WTC11 (cell line): ENCODE results near the gene WDR18. TPM values are rescaled to one million over a fixed set of nuclear protein-coding genes. Genes with fewer than 3 reads are reported as not detected.

ENCODE experiments used
- ATAC-seq: fragments of 200-7000 bp; cut with Tn5 transposase; 2 replicates; pipeline ENCODE4 v1.10.0; 2021; ENCODE audit warnings: mild to moderate bottlenecking, moderate library complexity
- Bru-seq: library from RNA; stranded (reverse); fragments of 400-500 nt; gene quantifications from one replicate; lab custom pipeline; 2021; lab: Mats Ljungman, UMichigan
- CTCF ChIA-PET: fragments of 300-600 bp; sonication (Branson Sonifier 250); formaldehyde crosslinking; loops from one replicate; lab custom pipeline; 2021; ENCODE audit warnings: antibody characterized with exemption; lab: Charles Lee
- POLR2A ChIA-PET: fragments of 350-600 bp; sonication (Branson Sonifier 250); formaldehyde crosslinking; loops from one replicate; lab custom pipeline; 2021; ENCODE audit warnings: antibody characterized with exemption; lab: Charles Lee
- DNase-seq: peaks from one replicate; pipeline ENCODE4 v3.0.0; 2021; ENCODE audit warnings: low spot score
- H3K27ac Mint-ChIP-seq: 2 replicates; pipeline ENCODE4 v1.8.0; 2021; ENCODE audit warnings: mixed read lengths
- H3K27me3 Mint-ChIP-seq: 2 replicates; pipeline ENCODE4 v1.8.0; 2021; ENCODE audit warnings: low read depth, mild to moderate bottlenecking, moderate library complexity, mixed read lengths
- H3K36me3 Mint-ChIP-seq: 2 replicates; pipeline ENCODE4 v1.8.0; 2021; ENCODE audit warnings: mixed read lengths
- H3K4me1 Mint-ChIP-seq: 2 replicates; pipeline ENCODE4 v1.8.0; 2022; ENCODE audit warnings: mixed read lengths
- H3K4me3 Mint-ChIP-seq: 2 replicates; pipeline ENCODE4 v1.8.0; 2021; ENCODE audit warnings: mild to moderate bottlenecking, moderate library complexity, mixed read lengths
- H3K9me3 Mint-ChIP-seq: 2 replicates; pipeline ENCODE4 v1.8.0; 2021; ENCODE audit warnings: mixed read lengths
- ARID4B ChIP-seq: sonication (generic); formaldehyde crosslinking; IDR thresholded peaks from 2 replicates; pipeline ENCODE4 v1.8.0; 2023; ENCODE audit warnings: missing genetic modification reagents, mild to moderate bottlenecking, borderline replicate concordance
- CREB1 ChIP-seq: sonication (generic); formaldehyde crosslinking; IDR thresholded peaks from 2 replicates; pipeline ENCODE4 v1.8.0; 2023; ENCODE audit warnings: mild to moderate bottlenecking, missing genetic modification reagents
- CREM ChIP-seq: sonication (generic); formaldehyde crosslinking; IDR thresholded peaks from 2 replicates; pipeline ENCODE4 v1.8.1; 2022; ENCODE audit warnings: mild to moderate bottlenecking, missing genetic modification reagents, moderate library complexity
- ESRRA ChIP-seq: sonication (generic); formaldehyde crosslinking; IDR thresholded peaks from 2 replicates; pipeline ENCODE4 v1.8.1; 2022; ENCODE audit warnings: mild to moderate bottlenecking, missing genetic modification reagents, borderline replicate concordance
- FOXJ3 ChIP-seq: sonication (generic); formaldehyde crosslinking; IDR thresholded peaks from 2 replicates; pipeline ENCODE4 v1.9.0; 2021; ENCODE audit warnings: missing genetic modification reagents, mild to moderate bottlenecking, borderline replicate concordance
- FOXK1 ChIP-seq: sonication (generic); formaldehyde crosslinking; IDR thresholded peaks from 2 replicates; pipeline ENCODE4 v1.8.0; 2022; ENCODE audit warnings: mild to moderate bottlenecking, moderate library complexity, missing genetic modification reagents
- FOXP4 ChIP-seq: sonication (generic); formaldehyde crosslinking; IDR thresholded peaks from 2 replicates; pipeline ENCODE4 v1.8.0; 2022; ENCODE audit warnings: mild to moderate bottlenecking, missing genetic modification reagents
- IRF2 ChIP-seq: sonication (generic); formaldehyde crosslinking; IDR thresholded peaks from 2 replicates; pipeline ENCODE4 v1.8.0; 2022; ENCODE audit warnings: low read depth, missing genetic modification reagents, borderline replicate concordance
- JAZF1 ChIP-seq: fragments of 250-450 bp; sonication (Bioruptor Pico); IDR thresholded peaks from 2 replicates; pipeline ENCODE4 v1.9.0; 2021; ENCODE audit warnings: moderate library complexity, mild to moderate bottlenecking, inconsistent platforms
- MLX ChIP-seq: sonication (generic); formaldehyde crosslinking; IDR thresholded peaks from 2 replicates; pipeline ENCODE4 v1.8.1; 2023; ENCODE audit warnings: mild to moderate bottlenecking, missing genetic modification reagents, moderate library complexity
- MYBL2 ChIP-seq: sonication (generic); formaldehyde crosslinking; IDR thresholded peaks from 2 replicates; pipeline ENCODE4 v1.8.1; 2023; ENCODE audit warnings: mild to moderate bottlenecking, moderate library complexity, missing genetic modification reagents
- OVOL2 ChIP-seq: fragments of 250-450 bp; sonication (Bioruptor Pico); IDR thresholded peaks from 2 replicates; pipeline ENCODE4 v1.9.0; 2021; ENCODE audit warnings: mild to moderate bottlenecking, borderline replicate concordance
- PRRX2 ChIP-seq: fragments of 250-450 bp; sonication (Bioruptor Pico); IDR thresholded peaks from 2 replicates; pipeline ENCODE4 v1.8.0; 2021; ENCODE audit warnings: mild to moderate bottlenecking
- SMAD4 ChIP-seq: sonication (generic); formaldehyde crosslinking; IDR thresholded peaks from 2 replicates; pipeline ENCODE4 v1.8.0; 2022; ENCODE audit warnings: mild to moderate bottlenecking, missing genetic modification reagents
- SOX15 ChIP-seq: fragments of 250-450 bp; sonication (Bioruptor Pico); IDR thresholded peaks from 2 replicates; pipeline ENCODE4 v1.9.0; 2021; ENCODE audit warnings: mild to moderate bottlenecking
- ZNF121 ChIP-seq: sonication (generic); formaldehyde crosslinking; IDR thresholded peaks from 2 replicates; pipeline ENCODE4 v1.8.0; 2023; ENCODE audit warnings: missing genetic modification reagents
- ZNF138 ChIP-seq: sonication (generic); formaldehyde crosslinking; conservative IDR thresholded peaks from 2 replicates; pipeline ENCODE4 v1.8.1; 2022; ENCODE audit warnings: mild to moderate bottlenecking, moderate library complexity, missing genetic modification reagents
- ZNF263 ChIP-seq: sonication (generic); formaldehyde crosslinking; IDR thresholded peaks from 2 replicates; pipeline ENCODE4 v1.8.1; 2022; ENCODE audit warnings: low read depth, mild to moderate bottlenecking, moderate library complexity, missing genetic modification reagents
- ZNF317 ChIP-seq: sonication (generic); formaldehyde crosslinking; IDR thresholded peaks from 2 replicates; pipeline ENCODE4 v1.8.1; 2023; ENCODE audit warnings: low read depth, mild to moderate bottlenecking, moderate library complexity, missing genetic modification reagents, borderline replicate concordance
- ZNF425 ChIP-seq: fragments of 250-450 bp; sonication (Bioruptor Pico); conservative IDR thresholded peaks from 2 replicates; pipeline ENCODE4 v1.9.0; 2021; ENCODE audit warnings: mild to moderate bottlenecking
- ZNF532 ChIP-seq: fragments of 250-450 bp; sonication (Bioruptor Pico); IDR thresholded peaks from 2 replicates; pipeline ENCODE4 v1.9.0; 2021; ENCODE audit warnings: mild to moderate bottlenecking, borderline replicate concordance
- long read RNA-seq, 3 experiments: library from RNA in 1 of 3; library from capped mRNA in 1 of 3; library from polyadenylated mRNA in 1 of 3; unstranded in 2 of 3; stranded (forward) in 1 of 3; transcript quantifications; one replicate each; pipeline ENCODE4 v2.0.0, GENCODE V29; 2021
- total RNA-seq: library from RNA; stranded (reverse); gene quantifications from 3 replicates; pipeline ENCODE4 v1.2.3, GENCODE V29; 2021

WDR18 gene
- total RNA-seq (140 to 147 TPM (median 146 TPM) in 3 replicates), Bru-seq, nascent RNA (percentile 49 among the genes with signal in this experiment)
- long read RNA-seq, experiment 1, transcript WDR18-202 (10 exons, 1,608 nt), result major isoform, 511 of 572 reads
- long read RNA-seq, experiment 1, partial matches to known transcripts, result 24 of 572 reads
- long read RNA-seq, experiment 1, other reads (novel, unspliced or antisense), result 30 of 572 reads
- long read RNA-seq, experiment 2, transcript WDR18-202 (10 exons, 1,608 nt), result major isoform, 162 of 235 reads
- long read RNA-seq, experiment 2, partial matches to known transcripts, result 45 of 235 reads
- long read RNA-seq, experiment 2, other reads (novel, unspliced or antisense), result 23 of 235 reads
- long read RNA-seq, experiment 3, transcript WDR18-202 (10 exons, 1,608 nt), result major isoform, 12 of 15 reads
- long read RNA-seq, experiment 3, partial matches to known transcripts, result 0 of 15 reads
- long read RNA-seq, experiment 3, other reads (novel, unspliced or antisense), result 3 of 15 reads

GRCh38 chr19:984165-984967 lies at the start of gene WDR18:
WDR18 (plus strand) TSS chr19:984345; CDS start chr19:984354, 9 bp downstream.
- H3K4me3 Mint-ChIP-seq, result peak within 1 kb of the TSS; percentile 92
- POLR2A ChIA-PET, result interaction anchor here (0.8 to 1.3 kb wide), 3 partner anchors 44 to 60 kb away, joined by 4 to 5 read pairs (median 4); no protein-coding TSS in a partner anchor
- DNase-seq, result peak; percentile 91
- H3K27ac Mint-ChIP-seq, result peak within 1 kb of the TSS; percentile 96
- H3K27me3 Mint-ChIP-seq, result no peaks in the 10 kb centered on the region
- no peaks in the 10 kb centered on the region for H3K9me3 Mint-ChIP-seq
- peaks cover 10% of the 10 kb centered on the region for H3K36me3 Mint-ChIP-seq
- peak; percentile 54 for ATAC-seq
- H3K4me1 Mint-ChIP-seq, result peaks cover 16% of the 10 kb centered on the region
- CTCF ChIA-PET, result interaction anchor here (0.6 to 2.6 kb wide), 17 partner anchors 11 to 303 kb away, joined by 3 to 20 read pairs (median 5); no protein-coding TSS in a partner anchor
- peak; percentile 97 for TF ChIP-seq CREM (CRISPR knock-in tag)
- TF ChIP-seq MYBL2 (CRISPR knock-in tag), result peak; percentile 36; the same call in 1 of the 2 replicates
- TF ChIP-seq FOXK1, result peak; percentile 88
- 0 out of 2 replicates have a peak, but pooled peaks have one; percentile 62 for TF ChIP-seq CREB1
- 0 out of 2 replicates have a peak, but pooled peaks have one; percentile 15 for TF ChIP-seq ZNF121
- no peak for TF ChIP-seq PRRX2 (CRISPR knock-in tag)
- 0 out of 2 replicates have a peak, but pooled peaks have one; percentile 44 for TF ChIP-seq FOXP4 (CRISPR knock-in tag)
- 0 out of 2 replicates have a peak, but pooled peaks have one; percentile 23 for TF ChIP-seq ESRRA (CRISPR knock-in tag)
- TF ChIP-seq ARID4B (CRISPR knock-in tag), result peak; percentile 56; the same call in 1 of the 2 replicates
- TF ChIP-seq FOXJ3 (CRISPR knock-in tag), result no peak
- TF ChIP-seq ZNF263, result no peak
- no peak for TF ChIP-seq JAZF1 (CRISPR knock-in tag)
- TF ChIP-seq ZNF138, result no peak; the same call in 1 of the 2 replicates
- no peak for TF ChIP-seq ZNF532 (CRISPR knock-in tag)
- no peak for TF ChIP-seq ZNF425 (CRISPR knock-in tag)
- no peak for TF ChIP-seq OVOL2 (CRISPR knock-in tag)
- TF ChIP-seq ZNF317, result no peak
- no peak for TF ChIP-seq IRF2 (CRISPR knock-in tag)
- no peak for TF ChIP-seq SMAD4 (CRISPR knock-in tag)
- TF ChIP-seq SOX15, result no peak
- TF ChIP-seq MLX (CRISPR knock-in tag), result no peak
